Activated CD4-positive, alpha-beta memory T cell treated with anti-CD3 and anti-CD28 coated beads for 36 hours (primary cell): ENCODE measurements around the gene C1QTNF8. TPM values are rescaled to one million over a fixed set of nuclear protein-coding genes. Genes with fewer than 3 reads are reported as not detected.
"Not testable (repeated sequence)": the region's sequence is repeated elsewhere in the genome, so short reads cannot be mapped to it uniquely, and the experiment has no call there.

ENCODE experiments used
- CTCF ChIA-PET: fragments of 350-600 bp; sonication (Branson Sonifier 250); formaldehyde crosslinking; loops from one replicate; lab custom pipeline; 2021; ENCODE audit warnings: antibody characterized with exemption, inconsistent platforms; lab: Charles Lee
- POLR2A ChIA-PET: fragments of 350-600 bp; sonication (Branson Sonifier 250); formaldehyde crosslinking; loops from one replicate; lab custom pipeline; 2021; ENCODE audit warnings: antibody characterized with exemption; lab: Charles Lee
- DNase-seq: peaks from one replicate; pipeline ENCODE4 v3.0.0-alpha.2; 2020
- H3K27ac Mint-ChIP-seq: one replicate; pipeline ENCODE4 v1.8.0; 2021; ENCODE audit warnings: mixed read lengths
- H3K27me3 Mint-ChIP-seq: one replicate; pipeline ENCODE4 v1.8.0; 2021; ENCODE audit warnings: mixed read lengths
- H3K36me3 Mint-ChIP-seq: one replicate; pipeline ENCODE4 v1.8.0; 2021; ENCODE audit warnings: mixed read lengths
- H3K4me1 Mint-ChIP-seq: one replicate; pipeline ENCODE4 v1.8.0; 2021; ENCODE audit warnings: low read depth, mixed read lengths
- H3K4me3 Mint-ChIP-seq: one replicate; pipeline ENCODE4 v1.8.0; 2021; ENCODE audit warnings: mild to moderate bottlenecking, mixed read lengths
- H3K9me3 Mint-ChIP-seq: one replicate; pipeline ENCODE4 v1.8.0; 2021; ENCODE audit warnings: mixed read lengths
- intact Hi-C: fragments of 100-400 bp; cut with micrococcal nuclease; formaldehyde crosslinking; loops from one replicate; pipeline ENCODE4 v1.15.1; 2023
- total RNA-seq, 2 experiments: library from RNA; stranded (reverse); gene quantifications; one replicate each; pipeline ENCODE4 v1.2.3, GENCODE V29; 2021

The C1QTNF8 gene
- total RNA-seq, 2 experiments from 2014 or later, result not detected

GRCh38 chr16:1094124-1094479 lies 1.9 kb downstream of the C1QTNF8 start:
- Mint-ChIP-seq H3K4me1 (no peaks in the 10 kb centered on the region), H3K36me3 (peaks cover 2% of the 10 kb centered on the region), H3K27me3 (no peaks in the 10 kb centered on the region), H3K4me3 (no peak overlapping the region), H3K27ac (no peak overlapping the region), H3K9me3 (peaks cover 6% of the 10 kb centered on the region)
- CTCF ChIA-PET, result no interaction called here
- intact Hi-C loops, result no loop called here
- POLR2A ChIA-PET, result no interaction called here
- no peak for DNase-seq

GRCh38 chr16:1093284-1094123 lies 2.5 kb downstream of the C1QTNF8 start:
- peak; percentile 42 for DNase-seq
- CTCF ChIA-PET, result no interaction called here
- Mint-ChIP-seq H3K27ac (no peak overlapping the region), H3K4me3 (no peak overlapping the region), H3K9me3 (peaks cover 6% of the 10 kb centered on the region), H3K4me1 (no peaks in the 10 kb centered on the region), H3K36me3 (peaks cover 2% of the 10 kb centered on the region), H3K27me3 (no peaks in the 10 kb centered on the region)
- intact Hi-C loops, result no loop called here
- POLR2A ChIA-PET, result no interaction called here

GRCh38 chr16:1092685-1093283 lies 3.3 kb downstream of the C1QTNF8 start:
- H3K4me3 Mint-ChIP-seq, H3K4me1 Mint-ChIP-seq, H3K9me3 Mint-ChIP-seq, DNase-seq, POLR2A ChIA-PET, intact Hi-C loops, CTCF ChIA-PET, H3K27me3 Mint-ChIP-seq, H3K27ac Mint-ChIP-seq, H3K36me3 Mint-ChIP-seq: not testable (repeated sequence)

GRCh38 chr16:1091992-1092552 lies 4.0 kb downstream of the C1QTNF8 start:
- H3K9me3 Mint-ChIP-seq, result peaks cover 6% of the 10 kb centered on the region
- peaks cover 2% of the 10 kb centered on the region for H3K36me3 Mint-ChIP-seq
- intact Hi-C loops, result no loop called here
- H3K4me1 Mint-ChIP-seq, result no peaks in the 10 kb centered on the region
- CTCF ChIA-PET, result no interaction called here
- H3K27me3 Mint-ChIP-seq, result peaks cover 3% of the 10 kb centered on the region
- DNase-seq, result no peak
- no peak overlapping the region for H3K4me3 Mint-ChIP-seq
- peak overlapping the region; percentile 23 for H3K27ac Mint-ChIP-seq
- POLR2A ChIA-PET, result no interaction called here

GRCh38 chr16:1090620-1091587 lies 5.1 kb downstream of the C1QTNF8 start:
- intact Hi-C loops, result no loop called here
- Mint-ChIP-seq H3K27me3 (peaks cover 4% of the 10 kb centered on the region), H3K4me3 (no peak overlapping the region), H3K9me3 (peaks cover 7% of the 10 kb centered on the region), H3K36me3 (peaks cover 2% of the 10 kb centered on the region), H3K4me1 (no peaks in the 10 kb centered on the region), H3K27ac (no peak overlapping the region)
- POLR2A ChIA-PET, result no interaction called here
- CTCF ChIA-PET, result no interaction called here
- no peak for DNase-seq

- Mint-ChIP-seq H3K27me3 (peaks cover 10% of the 10 kb centered on the region), H3K27ac (no peak overlapping the region), H3K36me3 (peaks cover 7% of the 10 kb centered on the region), H3K9me3 (peaks cover 15% of the 10 kb centered on the region), H3K4me3 (no peak overlapping the region), H3K4me1 (no peaks in the 10 kb centered on the region)
- intact Hi-C loops, result no loop called here
- no peak for DNase-seq
- CTCF ChIA-PET, result no interaction called here
- POLR2A ChIA-PET, result no interaction called here
These were observed 6.0 kb downstream of the C1QTNF8 start for GRCh38 chr16:1089822-1090619.

- Mint-ChIP-seq H3K27me3 (peaks cover 11% of the 10 kb centered on the region), H3K9me3 (peaks cover 20% of the 10 kb centered on the region), H3K36me3 (peaks cover 7% of the 10 kb centered on the region), H3K4me3 (no peak overlapping the region), H3K4me1 (no peaks in the 10 kb centered on the region), H3K27ac (no peak overlapping the region)
- POLR2A ChIA-PET, result no interaction called here
- DNase-seq, result no peak
- intact Hi-C loops, result no loop called here
- CTCF ChIA-PET, result no interaction called here
These were observed 6.6 kb downstream of the C1QTNF8 start for GRCh38 chr16:1089439-1089821.

- Mint-ChIP-seq H3K36me3 (peaks cover 7% of the 10 kb centered on the region), H3K4me3 (no peak overlapping the region), H3K27ac (no peak overlapping the region), H3K27me3 (peaks cover 14% of the 10 kb centered on the region), H3K9me3 (peaks cover 20% of the 10 kb centered on the region), H3K4me1 (no peaks in the 10 kb centered on the region)
- POLR2A ChIA-PET, result no interaction called here
- CTCF ChIA-PET, result no interaction called here
- DNase-seq, result no peak
- intact Hi-C loops, result no loop called here
These were observed 7.5 kb downstream of the C1QTNF8 start for GRCh38 chr16:1088295-1089170.

GRCh38 chr16:1086443-1086842 lies 9.6 kb downstream of the C1QTNF8 start:
- intact Hi-C loops, H3K4me1 Mint-ChIP-seq, CTCF ChIA-PET, H3K27ac Mint-ChIP-seq, H3K36me3 Mint-ChIP-seq, DNase-seq, H3K4me3 Mint-ChIP-seq, POLR2A ChIA-PET: not testable (repeated sequence)
- Mint-ChIP-seq H3K9me3 (peaks cover 14% of the 10 kb centered on the region), H3K27me3 (peaks cover 23% of the 10 kb centered on the region)

- Mint-ChIP-seq H3K9me3 (peaks cover 14% of the 10 kb centered on the region), H3K4me3 (no peak overlapping the region), H3K27me3 (peaks cover 23% of the 10 kb centered on the region), H3K36me3 (peaks cover 5% of the 10 kb centered on the region), H3K4me1 (no peaks in the 10 kb centered on the region), H3K27ac (no peak overlapping the region)
- no peak for DNase-seq
- ChIA-PET POLR2A (no interaction called here), CTCF (no interaction called here)
- intact Hi-C loops, result no loop called here
These were observed 11.1 kb downstream of the C1QTNF8 start for GRCh38 chr16:1084971-1085370.
